ENCODE data around the gene SUCLG1.

DNA sequence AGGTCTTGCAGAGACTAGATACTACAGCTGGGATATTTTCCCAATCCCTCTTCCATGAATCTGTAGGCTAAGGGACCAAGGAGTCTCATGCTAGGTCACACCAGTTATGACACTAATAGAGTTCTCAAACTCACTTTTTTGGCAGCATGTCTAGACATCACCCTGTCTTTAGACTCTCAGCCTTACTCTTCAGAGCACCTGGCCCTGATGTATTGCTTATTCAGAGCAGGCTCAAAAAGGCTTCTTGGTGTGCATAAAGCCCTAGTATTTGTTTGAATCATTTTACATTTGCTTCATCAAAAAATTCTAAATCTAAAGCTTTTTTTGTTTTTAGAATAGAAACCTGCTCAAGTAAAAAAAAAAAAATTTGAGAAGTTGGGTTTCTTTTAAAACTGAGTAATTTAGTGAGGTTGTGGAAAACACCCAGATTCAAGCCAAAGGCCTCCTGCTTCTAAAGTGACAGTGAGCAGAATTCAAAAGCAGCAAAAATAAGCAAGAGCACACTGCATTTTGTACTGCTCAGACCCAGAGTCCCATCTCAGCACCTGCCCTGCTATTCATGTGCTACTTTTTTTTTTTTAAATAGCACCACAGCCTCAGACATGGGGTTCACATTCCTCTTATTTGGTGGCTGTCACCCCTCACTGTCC, 39.2 kb upstream of the SUCLG1 start:
- TF ChIP-seq CTCF (conservative IDR thresholded peaks at IDR 0.05 in 1 of 2, IDR thresholded peaks at IDR 0.05 in 1 of 2; ENCODE audit: extremely low read depth in 1 of 2, insufficient read depth in 1 of 2, low read depth in 1 of 2, low read length in 2 of 2) (no peak), EZH2 (IDR thresholded peaks at IDR 0.05; ENCODE audit: borderline replicate concordance, low read length) (no peak)
